Neural progenitor cell (in vitro differentiated cells): ENCODE measurements around the gene SYT17.

Source experiments
- EZH2 ChIP-seq: fragments of 200-600 bp; sonication (generic); IDR thresholded peaks from 2 replicates; pipeline ENCODE4 v1.6.1; 2017; ENCODE audit warnings: antibody characterized with exemption, mild to moderate bottlenecking, moderate library complexity
- EZH2phosphoT487 ChIP-seq: fragments of 200-600 bp; sonication (generic); IDR thresholded peaks from 2 replicates; pipeline ENCODE4 v1.6.1; 2017; ENCODE audit warnings: antibody characterized with exemption
- TF ChIP-seq, protein P1 (sequence below): fragments of 200-600 bp; sonication (generic); IDR thresholded peaks from 2 replicates; pipeline ENCODE4 v1.5.1; 2017; ENCODE audit warnings: antibody characterized with exemption, mild to moderate bottlenecking

DNA sequence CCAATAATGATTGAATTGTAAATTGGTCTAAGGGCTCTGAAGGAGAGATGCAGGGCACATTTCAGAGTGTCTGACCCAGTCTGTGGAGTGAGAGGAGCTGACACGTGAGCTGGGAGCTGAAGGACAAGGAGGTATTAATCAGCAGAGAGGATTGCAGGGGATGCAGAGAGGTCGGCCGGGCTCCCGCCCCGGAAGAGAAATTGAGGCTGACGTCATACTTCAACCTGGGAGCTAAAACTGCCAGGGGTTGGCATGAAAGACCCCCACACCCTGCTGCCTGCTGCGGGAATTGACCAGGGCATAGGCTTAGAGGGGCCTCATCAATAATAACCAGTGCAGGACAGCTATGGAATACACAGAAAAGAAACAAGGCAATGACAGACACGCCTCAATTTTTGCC lies 63.8 kb downstream of the SYT17 start:
- TF ChIP-seq EZH2 = no peak
- TF ChIP-seq, protein P1, sequence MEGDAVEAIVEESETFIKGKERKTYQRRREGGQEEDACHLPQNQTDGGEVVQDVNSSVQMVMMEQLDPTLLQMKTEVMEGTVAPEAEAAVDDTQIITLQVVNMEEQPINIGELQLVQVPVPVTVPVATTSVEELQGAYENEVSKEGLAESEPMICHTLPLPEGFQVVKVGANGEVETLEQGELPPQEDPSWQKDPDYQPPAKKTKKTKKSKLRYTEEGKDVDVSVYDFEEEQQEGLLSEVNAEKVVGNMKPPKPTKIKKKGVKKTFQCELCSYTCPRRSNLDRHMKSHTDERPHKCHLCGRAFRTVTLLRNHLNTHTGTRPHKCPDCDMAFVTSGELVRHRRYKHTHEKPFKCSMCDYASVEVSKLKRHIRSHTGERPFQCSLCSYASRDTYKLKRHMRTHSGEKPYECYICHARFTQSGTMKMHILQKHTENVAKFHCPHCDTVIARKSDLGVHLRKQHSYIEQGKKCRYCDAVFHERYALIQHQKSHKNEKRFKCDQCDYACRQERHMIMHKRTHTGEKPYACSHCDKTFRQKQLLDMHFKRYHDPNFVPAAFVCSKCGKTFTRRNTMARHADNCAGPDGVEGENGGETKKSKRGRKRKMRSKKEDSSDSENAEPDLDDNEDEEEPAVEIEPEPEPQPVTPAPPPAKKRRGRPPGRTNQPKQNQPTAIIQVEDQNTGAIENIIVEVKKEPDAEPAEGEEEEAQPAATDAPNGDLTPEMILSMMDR = no peak
- no peak for TF ChIP-seq EZH2phosphoT487
